SIG-M5 (cell line): ENCODE data around the gene CCNF.

ENCODE experiments used
- DNase-seq: peaks from one replicate; lab custom pipeline; 2025; lab: John Stamatoyannopoulos, UW

The CCNF gene

GRCh38 chr16:2507052-2507659, 77.9 kb downstream of the CCNF start:
- DNase-seq = no peak

GRCh38 chr16:2507665-2508064, 78.4 kb downstream of the CCNF start:
- DNase-seq = no peak
